HEK293 (cell line): ENCODE results near the gene GPR35.

Source experiments
- CTCF ChIA-PET: fragments of 350-600 bp; formaldehyde crosslinking; extraction: SDS; loops from one replicate; lab custom pipeline; 2021; ENCODE audit warnings: antibody characterized with exemption; lab: Yijun Ruan, JAX
- POLR2A ChIA-PET: fragments of 300-600 bp; formaldehyde crosslinking; extraction: SDS; loops from one replicate; lab custom pipeline; 2020; ENCODE audit warnings: antibody characterized with exemption, inconsistent platforms; lab: Yijun Ruan, JAX
- H3K27ac ChIP-seq: fragments of 200-500 bp; sonication (Bioruptor generic); 2 replicates; pipeline ENCODE4 v1.5.1; 2014; ENCODE audit warnings: low read depth, low read length, control low read depth, inconsistent platforms; ENCODE audit errors: extremely low read depth
- H3K36me3 ChIP-seq, 2 experiments: fragments of 200-500 bp in 1 of 2; sonication (Bioruptor generic) in 1 of 2; 1 replicate in 1 of 2; 2 replicates in 1 of 2; pipeline ENCODE4 v1.5.1; 2014 to 2017; ENCODE audit warnings: inconsistent platforms in 2 of 2, low read length in 2 of 2; ENCODE audit not compliant: control insufficient read depth in 2 of 2, insufficient read depth in 1 of 2
- H3K4me1 ChIP-seq: fragments of 200-500 bp; sonication (Bioruptor generic); 2 replicates; pipeline ENCODE4 v1.5.1; 2014; ENCODE audit warnings: mild to moderate bottlenecking, low read length, inconsistent platforms; ENCODE audit not compliant: control insufficient read depth, insufficient read depth
- H3K4me3 ChIP-seq: 2 replicates; pipeline ENCODE4 v1.5.1; 2011; ENCODE audit warnings: low read depth, mild to moderate bottlenecking, control low read depth, low read length, moderate library complexity
- H3K9me3 ChIP-seq: fragments of 200-500 bp; sonication (Bioruptor generic); 2 replicates; pipeline ENCODE4 v1.5.1; 2014; ENCODE audit warnings: low read depth, low read length, inconsistent platforms; ENCODE audit not compliant: control insufficient read depth, insufficient read depth
- GFI1B ChIP-seq: fragments of 450-650 bp; formaldehyde crosslinking; IDR thresholded peaks from 2 replicates; pipeline ENCODE4 v1.5.1; 2016; ENCODE audit warnings: missing biosample characterization, missing genetic modification characterization
- KLF16 ChIP-seq: fragments of 450-650 bp; formaldehyde crosslinking; IDR thresholded peaks from 2 replicates; pipeline ENCODE4 v1.5.1; 2017; ENCODE audit warnings: missing biosample characterization, missing genetic modification characterization
- RBAK ChIP-seq: fragments of 450-650 bp; formaldehyde crosslinking; IDR thresholded peaks from 2 replicates; pipeline ENCODE4 v1.5.1; 2016; ENCODE audit warnings: missing biosample characterization, missing genetic modification characterization
- ZBTB1 ChIP-seq: fragments of 450-650 bp; formaldehyde crosslinking; IDR thresholded peaks from 2 replicates; pipeline ENCODE4 v1.5.1; 2016; ENCODE audit warnings: missing biosample characterization, missing genetic modification characterization
- ZBTB21 ChIP-seq: fragments of 450-650 bp; formaldehyde crosslinking; IDR thresholded peaks from 2 replicates; pipeline ENCODE4 v1.5.1; 2017; ENCODE audit warnings: missing biosample characterization, missing genetic modification characterization
- ZFHX2 ChIP-seq: fragments of 450-650 bp; formaldehyde crosslinking; conservative IDR thresholded peaks from 2 replicates; pipeline ENCODE4 v1.5.1; 2016; ENCODE audit warnings: missing biosample characterization, missing genetic modification characterization
- ZNF121 ChIP-seq: fragments of 450-650 bp; formaldehyde crosslinking; IDR thresholded peaks from 2 replicates; pipeline ENCODE4 v1.5.1; 2016; ENCODE audit warnings: missing biosample characterization, missing genetic modification characterization
- ZNF146 ChIP-seq: fragments of 450-650 bp; formaldehyde crosslinking; IDR thresholded peaks from 2 replicates; pipeline ENCODE4 v1.5.1; 2016; ENCODE audit warnings: missing biosample characterization, missing genetic modification characterization
- ZNF174 ChIP-seq: fragments of 450-650 bp; formaldehyde crosslinking; IDR thresholded peaks from 2 replicates; pipeline ENCODE4 v1.5.0; 2017; ENCODE audit warnings: missing biosample characterization, mild to moderate bottlenecking, missing genetic modification characterization
- ZNF280D ChIP-seq: fragments of 450-650 bp; formaldehyde crosslinking; IDR thresholded peaks from 2 replicates; pipeline ENCODE4 v1.5.1; 2016; ENCODE audit warnings: missing biosample characterization, missing genetic modification characterization
- ZNF37A ChIP-seq: fragments of 450-650 bp; IDR thresholded peaks from 2 replicates; pipeline ENCODE4 v1.5.1; 2018; ENCODE audit warnings: missing biosample characterization, missing genetic modification characterization
- ZNF394 ChIP-seq: fragments of 450-650 bp; formaldehyde crosslinking; IDR thresholded peaks from 2 replicates; pipeline ENCODE4 v1.5.1; 2016; ENCODE audit warnings: missing biosample characterization, missing genetic modification characterization, mild to moderate bottlenecking, moderate library complexity, borderline replicate concordance
- ZNF426 ChIP-seq: fragments of 450-650 bp; formaldehyde crosslinking; IDR thresholded peaks from 2 replicates; pipeline ENCODE4 v1.5.1; 2017; ENCODE audit warnings: missing biosample characterization, missing genetic modification characterization, mild to moderate bottlenecking, inconsistent platforms, moderate library complexity
- ZNF544 ChIP-seq: fragments of 450-650 bp; formaldehyde crosslinking; IDR thresholded peaks from 2 replicates; pipeline ENCODE4 v1.5.0; 2017; ENCODE audit warnings: missing biosample characterization, missing genetic modification characterization
- ZNF560 ChIP-seq: fragments of 450-650 bp; formaldehyde crosslinking; IDR thresholded peaks from 2 replicates; pipeline ENCODE4 v1.5.1; 2017; ENCODE audit warnings: missing biosample characterization, missing genetic modification characterization, borderline replicate concordance
- ZNF596 ChIP-seq: fragments of 450-650 bp; IDR thresholded peaks from 2 replicates; pipeline ENCODE4 v1.5.0; 2018; ENCODE audit warnings: missing biosample characterization, mild to moderate bottlenecking, missing genetic modification characterization, moderate library complexity
- ZNF677 ChIP-seq: fragments of 450-650 bp; IDR thresholded peaks from 2 replicates; pipeline ENCODE4 v1.5.0; 2018; ENCODE audit warnings: missing biosample characterization, mild to moderate bottlenecking, missing genetic modification characterization, moderate library complexity
- ZNF792 ChIP-seq: fragments of 450-650 bp; formaldehyde crosslinking; IDR thresholded peaks from 2 replicates; pipeline ENCODE4 v1.5.1; 2016; ENCODE audit warnings: missing biosample characterization, missing genetic modification characterization
- ZSCAN30 ChIP-seq: fragments of 450-650 bp; IDR thresholded peaks from 2 replicates; pipeline ENCODE4 v1.5.1; 2018; ENCODE audit warnings: missing biosample characterization, mild to moderate bottlenecking, missing genetic modification characterization, moderate library complexity

The GPR35 gene

GRCh38 chr2:240619506-240620148 lies 5.7 kb upstream of the GPR35 start:
- no peaks in the 10 kb centered on the region for H3K4me1 ChIP-seq
- H3K4me3 ChIP-seq, result no peak overlapping the region
- H3K36me3 ChIP-seq, result no peaks in the 10 kb centered on the region
- ChIA-PET POLR2A (no interaction called here), CTCF (interaction anchor here (0.6 kb wide), 1 partner anchor 37 kb away, joined by 3 read pairs; no protein-coding TSS in a partner anchor)
- H3K9me3 ChIP-seq, result no peaks in the 10 kb centered on the region
- no peak overlapping the region for H3K27ac ChIP-seq
- TF ChIP-seq ZNF560 (tag by site-specific recombination), result no peak

- CTCF ChIA-PET, result no interaction called here
- Histone ChIP-seq H3K9me3 (no peaks in the 10 kb centered on the region), H3K4me3 (no peak overlapping the region)
These were observed 5.0 kb upstream of the GPR35 start for GRCh38 chr2:240620149-240620731.

GRCh38 chr2:240620859-240621258 lies 4.4 kb upstream of the GPR35 start:
- Histone ChIP-seq H3K4me3 (no peak overlapping the region), H3K27ac (no peak overlapping the region), H3K36me3 (no peaks in the 10 kb centered on the region), H3K4me1 (no peaks in the 10 kb centered on the region), H3K9me3 (no peaks in the 10 kb centered on the region)
- TF ChIP-seq ZNF596 (tag by site-specific recombination), result no peak
- POLR2A ChIA-PET, result no interaction called here
- CTCF ChIA-PET, result no interaction called here

More at GRCh38 chr2:240620149-240620731, 5.0 kb upstream of the GPR35 start:
- no peaks in the 10 kb centered on the region for H3K4me1 ChIP-seq
- H3K36me3 ChIP-seq, result no peaks in the 10 kb centered on the region
- TF ChIP-seq ZNF174, result no peak
- TF ChIP-seq ZNF121, result no peak
- no peak for TF ChIP-seq ZFHX2 (tag by site-specific recombination)
- no peak for TF ChIP-seq ZBTB21 (tag by site-specific recombination)
- TF ChIP-seq ZNF146 (tag by site-specific recombination), result no peak
- TF ChIP-seq RBAK (tag by site-specific recombination), result no peak
- TF ChIP-seq ZSCAN30, result no peak
- TF ChIP-seq ZNF544 (tag by site-specific recombination), result no peak
- H3K27ac ChIP-seq, result no peak overlapping the region
- POLR2A ChIA-PET, result no interaction called here

GRCh38 chr2:240622060-240622411 lies 3.2 kb upstream of the GPR35 start:
- H3K27ac ChIP-seq, result no peak overlapping the region
- TF ChIP-seq GFI1B (tag by site-specific recombination) (no peak), ZBTB1 (tag by site-specific recombination) (no peak), ZNF792 (no peak), ZNF677 (no peak), ZNF394 (tag by site-specific recombination) (no peak), ZNF37A (tag by site-specific recombination) (no peak), ZNF426 (tag by site-specific recombination) (no peak), KLF16 (tag by site-specific recombination) (no peak), ZNF280D (no peak)
- TF ChIP-seq, all 188 proteins: peak for 0
- ChIA-PET CTCF (interaction anchor here (0.9 kb wide), 1 partner anchor 69 kb away, joined by 7 read pairs; no protein-coding TSS in a partner anchor), POLR2A (no interaction called here)
- Histone ChIP-seq H3K4me1 (no peaks in the 10 kb centered on the region), H3K9me3 (no peaks in the 10 kb centered on the region), H3K36me3 (no peaks in the 10 kb centered on the region), H3K4me3 (no peak overlapping the region)
